NT2/D1 (cell line): ENCODE results near the gene TOR4A.

Experiments used
- SUZ12 ChIP-seq: IDR thresholded peaks from 2 replicates; pipeline ENCODE4 v1.6.1; 2011; ENCODE audit not compliant: insufficient read length, insufficient read depth; ENCODE audit errors: extremely low read depth
- YY1 ChIP-seq: IDR thresholded peaks from 2 replicates; pipeline ENCODE4 v1.6.1; 2011; ENCODE audit not compliant: insufficient read length, insufficient read depth
- ZNF274 ChIP-seq: IDR thresholded peaks from 2 replicates; pipeline ENCODE4 v1.6.1; 2011; ENCODE audit warnings: mild to moderate bottlenecking, low read depth, low read length

DNA sequence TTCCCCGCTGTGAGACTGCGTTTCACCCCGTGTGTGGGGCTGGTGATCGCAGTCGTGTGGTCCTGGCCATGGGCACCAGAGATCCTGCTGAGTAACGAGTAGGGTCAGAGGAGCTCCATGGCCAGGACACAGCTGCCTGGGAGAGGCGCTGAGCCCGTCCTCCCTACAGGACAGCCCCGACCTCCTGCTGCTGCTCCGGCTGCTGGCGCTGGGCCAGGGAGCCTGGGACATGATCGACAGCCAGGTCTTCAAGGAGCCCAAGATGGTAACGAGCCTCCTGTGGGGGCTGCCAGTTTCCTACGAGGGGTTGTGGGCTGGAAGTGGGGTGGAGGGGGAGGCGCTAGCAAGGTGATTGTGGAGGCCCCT lies 11.4 kb upstream of the TOR4A start:
- TF ChIP-seq ZNF274 = no peak
- no peak for TF ChIP-seq YY1
- no peak for TF ChIP-seq SUZ12
